Hematopoietic multipotent progenitor cell treated with erythropoietin and hydrocortisone succinate and interleukin-3 and kit ligand, for 4 days (in vitro differentiated cells): ENCODE data around the gene RARG.
A peak's percentile ranks its signal among the peaks of the same experiment; 100 is the strongest.
"Not testable (repeated sequence)": the region's sequence is repeated elsewhere in the genome, so short reads cannot be mapped to it uniquely, and the experiment has no call there.

ENCODE experiments used
- DNase-seq: peaks from one replicate; pipeline ENCODE4 v3.0.0-alpha.2; 2015

RARG gene

GRCh38 chr12:53187145-53187899 lies 44.7 kb downstream of the RARG start:
- no peak for DNase-seq

GRCh38 chr12:53186745-53187144 lies 45.3 kb downstream of the RARG start:
- no peak for DNase-seq

GRCh38 chr12:53185582-53186153 lies 46.3 kb downstream of the RARG start:
- no peak for DNase-seq

- DNase-seq: no peak
These were observed 47.2 kb downstream of the RARG start for GRCh38 chr12:53184828-53185227.

GRCh38 chr12:53182903-53183302 lies 49.1 kb downstream of the RARG start:
- DNase-seq: peak; percentile 85

- DNase-seq: no peak
These were observed 50.1 kb downstream of the RARG start for GRCh38 chr12:53181935-53182334.

- peak; percentile 91 for DNase-seq
These were observed 50.9 kb downstream of the RARG start for GRCh38 chr12:53180931-53181645.

- peak; percentile 99 for DNase-seq
These were observed 51.6 kb downstream of the RARG start, which contains the start of the genes CSAD and ZNF740 for GRCh38 chr12:53180220-53180930. TSS of gene CSAD (minus strand) at chr12:53180925. CDS start at chr12:53173470, 7,455 bp downstream. TSS of gene ZNF740 (plus strand) at chr12:53180722. CDS start at chr12:53181984, 1,262 bp downstream.

- no peak for DNase-seq
These were observed 52.3 kb downstream of the RARG start for GRCh38 chr12:53179687-53180219.

- DNase-seq: not testable (repeated sequence)
These were observed 53.2 kb downstream of the RARG start for GRCh38 chr12:53178803-53179202.

GRCh38 chr12:53177447-53177846 lies 54.6 kb downstream of the RARG start:
- not testable (repeated sequence) for DNase-seq

GRCh38 chr12:53176750-53177149 lies 55.3 kb downstream of the RARG start:
- no peak for DNase-seq

- DNase-seq: peak; percentile 69
These were observed 57.0 kb downstream of the RARG start for GRCh38 chr12:53174881-53175491.

- no peak for DNase-seq
These were observed 58.8 kb downstream of the RARG start for GRCh38 chr12:53173085-53173715.

- DNase-seq: no peak
These were observed 59.7 kb downstream of the RARG start for GRCh38 chr12:53172352-53172751.

GRCh38 chr12:53171725-53172329 lies 60.2 kb downstream of the RARG start:
- DNase-seq: no peak

- no peak for DNase-seq
These were observed 60.9 kb downstream of the RARG start for GRCh38 chr12:53170876-53171724.

GRCh38 chr12:53170215-53170614 lies 61.8 kb downstream of the RARG start:
- DNase-seq: no peak

GRCh38 chr12:53169644-53170043 lies 62.4 kb downstream of the RARG start:
- DNase-seq: no peak

- DNase-seq: no peak
These were observed 65.2 kb downstream of the RARG start for GRCh38 chr12:53166837-53167236.
